Endothelial cell of umbilical vein (primary cell): ENCODE results near the gene CNTNAP2. TPM values are rescaled to one million over a fixed set of nuclear protein-coding genes. Genes with fewer than 3 reads are reported as not detected.

Source experiments
- BruUV-seq: library from RNA; stranded (reverse); fragments of 400-500 nt; replicated peaks from 2 replicates; lab custom pipeline; 2021; lab: Mats Ljungman, UMichigan
- CTCF ChIA-PET: fragments of 300-600, 350-600 bp; sonication (Branson Sonifier 250); formaldehyde crosslinking; loops from one replicate; lab custom pipeline; 2021; ENCODE audit warnings: antibody characterized with exemption, inconsistent platforms; lab: Charles Lee
- POLR2A ChIA-PET: fragments of 300-600, 350-600 bp; sonication (Branson Sonifier 250); formaldehyde crosslinking; loops from one replicate; lab custom pipeline; 2021; ENCODE audit warnings: antibody characterized with exemption, inconsistent platforms; lab: Charles Lee
- DNase-seq: peaks from one replicate; pipeline ENCODE4 v3.0.0-alpha.2; 2011; ENCODE audit warnings: low read depth, low spot score
- FAIRE-seq: peaks from 2 replicates; lab custom pipeline; 2011; peaks lifted over from hg19 to GRCh38; lab: Jason Lieb, UNC
- H2AFZ ChIP-seq: 2 replicates; pipeline ENCODE4 v1.6.0; 2012; ENCODE audit warnings: low read depth, low read length, control low read depth, inconsistent platforms
- H3K27ac ChIP-seq: 2 replicates; pipeline ENCODE4 v1.5.1; 2011; ENCODE audit warnings: low read depth, mild to moderate bottlenecking, control low read depth, low read length, moderate library complexity; ENCODE audit not compliant: insufficient read depth
- H3K27me3 ChIP-seq, 2 experiments: 2 replicates each; pipeline versions ENCODE4 v1.6.0 to v1.6.1; 2011; ENCODE audit warnings: low read length in 2 of 2, mixed read lengths in 1 of 2; ENCODE audit not compliant: control insufficient read depth in 2 of 2, insufficient read depth in 2 of 2
- H3K36me3 ChIP-seq, 2 experiments: 2 replicates in 1 of 2; 3 replicates in 1 of 2; pipeline ENCODE4 v1.5.1; 2011; ENCODE audit warnings: low read length in 2 of 2, mild to moderate bottlenecking in 1 of 2, moderate library complexity in 1 of 2; ENCODE audit not compliant: control insufficient read depth in 2 of 2, insufficient read depth in 2 of 2; ENCODE audit errors: extremely low read depth in 1 of 2
- H3K4me1 ChIP-seq: 3 replicates; pipeline ENCODE4 v1.5.1; 2011; ENCODE audit warnings: mild to moderate bottlenecking, low read length; ENCODE audit not compliant: control insufficient read depth, insufficient read depth; ENCODE audit errors: extremely low read depth
- H3K4me2 ChIP-seq: 2 replicates; pipeline ENCODE4 v1.6.1; 2011; ENCODE audit warnings: low read length, control low read depth, mixed read lengths; ENCODE audit not compliant: insufficient read depth
- H3K4me3 ChIP-seq, 3 experiments: fragments of 200-600 bp in 1 of 3; sonication (generic), shearing (Covaris generic) in 1 of 3; replicated peaks in 1 of 3; 2 replicates each; pipeline ENCODE4 v1.5.1; 2011 to 2016; ENCODE audit warnings: control low read depth in 3 of 3, low read length in 3 of 3, mild to moderate bottlenecking in 2 of 3, inconsistent platforms in 1 of 3, low read depth in 1 of 3, moderate library complexity in 1 of 3; ENCODE audit not compliant: insufficient read depth in 1 of 3
- H3K79me2 ChIP-seq: 2 replicates; pipeline ENCODE4 v1.6.0; 2012; ENCODE audit warnings: low read length, inconsistent platforms; ENCODE audit not compliant: control insufficient read depth, insufficient read depth
- H3K9ac ChIP-seq: replicated peaks from 2 replicates; pipeline ENCODE3; 2011; ENCODE audit warnings: low read length, control low read depth; ENCODE audit not compliant: insufficient read depth; ENCODE audit errors: extremely low read depth
- H3K9me1 ChIP-seq: replicated peaks from 3 replicates; pipeline ENCODE4 v1.6.0; 2011; ENCODE audit warnings: mild to moderate bottlenecking, low read length; ENCODE audit not compliant: control insufficient read depth, insufficient read depth; ENCODE audit errors: extremely low read depth
- H3K9me3 ChIP-seq: replicated peaks from 2 replicates; pipeline ENCODE4 v1.5.1; 2012; ENCODE audit warnings: low read length, inconsistent platforms; ENCODE audit not compliant: control insufficient read depth, insufficient read depth
- H4K20me1 ChIP-seq: replicated peaks from 2 replicates; pipeline ENCODE3; 2011; ENCODE audit warnings: mild to moderate bottlenecking, low read length; ENCODE audit not compliant: control insufficient read depth, insufficient read depth; ENCODE audit errors: extremely low read depth
- EZH2 ChIP-seq: IDR thresholded peaks from 2 replicates; pipeline ENCODE4 v1.6.1; 2012; ENCODE audit warnings: borderline replicate concordance, low read depth, mild to moderate bottlenecking, moderate library complexity, low read length, inconsistent platforms; ENCODE audit not compliant: severe bottlenecking
- FOS ChIP-seq: IDR thresholded peaks from 2 replicates; pipeline ENCODE4 v1.6.1; 2011; ENCODE audit warnings: mild to moderate bottlenecking, low read length, moderate library complexity, borderline replicate concordance; ENCODE audit not compliant: insufficient read depth
- GATA2 ChIP-seq: IDR thresholded peaks from 2 replicates; pipeline ENCODE4 v1.7.0; 2011; ENCODE audit warnings: low read depth, mild to moderate bottlenecking, moderate library complexity, mixed read lengths, low read length; ENCODE audit not compliant: insufficient read length, insufficient read depth
- JUN ChIP-seq: IDR thresholded peaks from 2 replicates; pipeline ENCODE4 v1.6.1; 2011; ENCODE audit warnings: borderline replicate concordance, low read depth; ENCODE audit not compliant: insufficient read length, insufficient read depth
- MAX ChIP-seq: IDR thresholded peaks from 2 replicates; pipeline ENCODE4 v1.6.1; 2011; ENCODE audit not compliant: insufficient read depth, insufficient read length
- MYC ChIP-seq: IDR thresholded peaks from one replicate; pipeline ENCODE4 v1.6.1; 2011; ENCODE audit warnings: mild to moderate bottlenecking, low read depth, low read length
- POLR2A ChIP-seq: IDR thresholded peaks from 2 replicates; pipeline ENCODE4 v1.6.1; 2012; ENCODE audit warnings: low read depth, mild to moderate bottlenecking, control low read depth, low read length
- POLR2AphosphoS5 ChIP-seq: IDR thresholded peaks from 2 replicates; pipeline ENCODE4 v1.6.1; 2012; ENCODE audit warnings: low read depth, mild to moderate bottlenecking, control low read depth, low read length, moderate library complexity; ENCODE audit not compliant: insufficient read depth
- dilution Hi-C: fragments of 300-500 bp; cut with MboI; formaldehyde crosslinking; loops from one replicate; pipeline ENCODE4 v1.15.0; 2019; ENCODE audit warnings: low sequenced_read_pairs; ENCODE audit not compliant: extremely low pct_ligation_motif_present
- intact Hi-C: fragments of 100-400 bp; cut with micrococcal nuclease; formaldehyde crosslinking; loops from one replicate; pipeline ENCODE4 v1.10.0; 2022
- polyA plus RNA-seq, 4 experiments: library from polyadenylated mRNA; depleted of rRNA in 3 of 4; stranded (reverse) in 3 of 4; unstranded in 1 of 4; fragments of >200 nt; gene quantifications; 2 replicates each; pipeline versions ENCODE4 v1.2.1 to v1.2.3, GENCODE V29; 2011 to 2012; ENCODE audit warnings: missing spikeins in 1 of 4
- total RNA-seq: library from RNA; stranded (reverse); gene quantifications from 2 replicates; pipeline ENCODE4 v1.2.3, GENCODE V29; 2021
- TF ChIP-seq, protein P1 (sequence below), 2 donors: IDR thresholded peaks; 1 replicate in 1 of 2; 2 replicates in 1 of 2; pipeline ENCODE4 v1.5.1; 2011; ENCODE audit warnings: low read length in 2 of 2, mild to moderate bottlenecking in 2 of 2, moderate library complexity in 2 of 2, control low read depth in 1 of 2, inconsistent platforms in 1 of 2, low read depth in 1 of 2; ENCODE audit not compliant: insufficient read depth in 1 of 2; ENCODE audit errors: extremely low read depth in 1 of 2

Gene CNTNAP2
- total and polyA plus RNA-seq, 2 donors (not counting 3 experiments of a cell fraction or from before 2014, with no cell fraction given), result not detected

- TF ChIP-seq GATA2 (no peak), POLR2AphosphoS5 (no peak), MAX (no peak), EZH2 (no peak), MYC (no peak), JUN (no peak), FOS (no peak), POLR2A (no peak)
- TF ChIP-seq, protein P1, sequence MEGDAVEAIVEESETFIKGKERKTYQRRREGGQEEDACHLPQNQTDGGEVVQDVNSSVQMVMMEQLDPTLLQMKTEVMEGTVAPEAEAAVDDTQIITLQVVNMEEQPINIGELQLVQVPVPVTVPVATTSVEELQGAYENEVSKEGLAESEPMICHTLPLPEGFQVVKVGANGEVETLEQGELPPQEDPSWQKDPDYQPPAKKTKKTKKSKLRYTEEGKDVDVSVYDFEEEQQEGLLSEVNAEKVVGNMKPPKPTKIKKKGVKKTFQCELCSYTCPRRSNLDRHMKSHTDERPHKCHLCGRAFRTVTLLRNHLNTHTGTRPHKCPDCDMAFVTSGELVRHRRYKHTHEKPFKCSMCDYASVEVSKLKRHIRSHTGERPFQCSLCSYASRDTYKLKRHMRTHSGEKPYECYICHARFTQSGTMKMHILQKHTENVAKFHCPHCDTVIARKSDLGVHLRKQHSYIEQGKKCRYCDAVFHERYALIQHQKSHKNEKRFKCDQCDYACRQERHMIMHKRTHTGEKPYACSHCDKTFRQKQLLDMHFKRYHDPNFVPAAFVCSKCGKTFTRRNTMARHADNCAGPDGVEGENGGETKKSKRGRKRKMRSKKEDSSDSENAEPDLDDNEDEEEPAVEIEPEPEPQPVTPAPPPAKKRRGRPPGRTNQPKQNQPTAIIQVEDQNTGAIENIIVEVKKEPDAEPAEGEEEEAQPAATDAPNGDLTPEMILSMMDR (IDR thresholded peaks at IDR 0.05; ENCODE audit: extremely low read depth in 1 of 2, insufficient read depth in 1 of 2, low read depth in 1 of 2, low read length in 2 of 2), result no peak
- POLR2A ChIA-PET, result no interaction called here
- no TSS peak for BruUV-seq
Measured at GRCh38 chr7:148108381-148108780, 1991.8 kb downstream of the CNTNAP2 start.

More at GRCh38 chr7:148108381-148108780, 1991.8 kb downstream of the CNTNAP2 start:
- Histone ChIP-seq H3K36me3 (no peaks in the 10 kb centered on the region), H3K9ac (no peak overlapping the region), H3K9me3 (peaks cover 3% of the 10 kb centered on the region), H3K27ac (no peak overlapping the region), H3K27me3 (no peaks in the 10 kb centered on the region), H3K4me2 (no peak overlapping the region), H3K4me3 (no peak overlapping the region), H3K9me1 (no peaks in the 10 kb centered on the region), H3K4me1 (no peaks in the 10 kb centered on the region), H2AFZ (no peak overlapping the region), H4K20me1 (no peaks in the 10 kb centered on the region), H3K79me2 (no peaks in the 10 kb centered on the region)
- CTCF ChIA-PET, result no interaction called here
- FAIRE-seq (no peak), DNase-seq (no peak)
- dilution Hi-C loops (no loop called here), intact Hi-C loops (no loop called here)
